GM21825 (cell line): Measurements from ENCODE around the gene CEP112.
"Not testable (repeated sequence)": the region's sequence is repeated elsewhere in the genome, so short reads cannot be mapped to it uniquely, and the experiment has no call there.

ENCODE experiments used
- ATAC-seq: cut with Tn5 transposase; IDR thresholded peaks from one replicate; pipeline ENCODE4 v1.9.1; 2021; ENCODE audit warnings: mild to moderate bottlenecking, moderate library complexity; ENCODE audit not compliant: unreplicated experiment

CEP112 gene

DNA sequence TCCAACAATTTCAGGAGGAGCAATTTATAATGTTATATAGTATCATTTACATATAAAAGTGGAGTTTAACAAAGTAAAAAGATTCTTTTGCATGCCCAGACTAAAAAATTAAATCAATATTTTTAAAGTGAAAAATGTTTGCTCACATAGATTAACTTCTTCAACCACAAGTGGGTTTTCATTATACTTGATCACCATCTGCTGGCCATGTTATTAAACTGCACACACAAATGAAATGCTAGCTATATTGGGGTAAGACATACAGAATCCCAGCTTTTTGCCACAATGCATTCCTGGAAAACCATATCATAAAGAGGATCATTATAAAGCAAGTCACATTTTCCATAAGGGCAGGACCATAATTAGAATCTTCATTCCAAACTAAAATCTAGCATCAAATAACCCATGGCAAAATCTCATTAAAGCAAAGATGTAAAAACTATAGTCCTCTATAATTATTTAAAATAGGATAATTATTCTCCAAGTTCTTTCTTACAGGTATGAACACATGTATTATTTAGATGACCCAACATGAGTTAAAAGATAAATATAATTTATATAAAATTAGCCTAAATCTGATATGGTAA lies 26.3 kb downstream of the CEP112 start:
- ATAC-seq: no peak

- not testable (repeated sequence) for ATAC-seq
Measured at GRCh38 chr17:66155055-66155454, 36.9 kb downstream of the CEP112 start.

- no peak for ATAC-seq
Measured at GRCh38 chr17:66152756-66153155, 39.2 kb downstream of the CEP112 start.

GRCh38 chr17:66150708-66151107 lies 41.2 kb downstream of the CEP112 start:
- no peak for ATAC-seq

DNA sequence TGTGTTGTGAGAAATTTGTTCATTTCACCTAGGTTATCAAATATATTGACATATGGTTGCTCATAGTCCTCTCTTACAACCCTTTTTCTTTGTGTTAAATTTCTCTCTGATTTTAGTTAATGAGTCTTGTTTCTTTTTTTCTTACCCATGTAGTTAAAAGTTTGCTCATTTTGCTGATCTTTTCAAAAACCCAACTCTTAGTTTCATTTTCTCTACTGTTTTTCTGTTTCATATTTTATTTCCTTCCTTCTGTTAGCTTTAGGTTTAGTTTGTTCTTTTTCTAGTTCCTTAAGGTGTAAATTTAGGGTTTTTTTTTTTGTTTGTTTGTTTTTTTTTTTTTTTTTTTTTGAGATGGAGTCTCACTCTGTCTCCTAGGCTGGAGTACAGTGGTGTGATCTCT lies 42.4 kb downstream of the CEP112 start:
- no peak for ATAC-seq

DNA sequence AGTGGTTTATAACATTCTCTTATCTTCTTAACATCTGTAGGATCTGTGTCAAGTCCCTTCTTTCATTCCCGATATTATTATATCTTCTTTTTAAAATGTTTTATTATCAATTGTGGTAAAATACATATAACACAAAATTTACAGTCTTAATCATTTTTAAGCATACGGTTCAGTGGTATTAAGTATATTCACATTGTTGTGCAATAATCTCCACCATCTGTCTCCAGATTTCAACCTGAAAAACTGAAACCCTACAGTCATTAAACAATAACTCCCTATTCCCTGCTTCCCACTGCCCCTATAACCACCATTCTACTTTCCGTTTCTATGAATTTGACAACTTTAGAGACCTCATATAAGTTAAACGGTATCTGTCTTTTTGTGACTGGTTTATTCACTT lies 45.5 kb downstream of the CEP112 start:
- ATAC-seq: no peak

GRCh38 chr17:66143657-66144282 lies 48.2 kb downstream of the CEP112 start:
- ATAC-seq: no peak

DNA sequence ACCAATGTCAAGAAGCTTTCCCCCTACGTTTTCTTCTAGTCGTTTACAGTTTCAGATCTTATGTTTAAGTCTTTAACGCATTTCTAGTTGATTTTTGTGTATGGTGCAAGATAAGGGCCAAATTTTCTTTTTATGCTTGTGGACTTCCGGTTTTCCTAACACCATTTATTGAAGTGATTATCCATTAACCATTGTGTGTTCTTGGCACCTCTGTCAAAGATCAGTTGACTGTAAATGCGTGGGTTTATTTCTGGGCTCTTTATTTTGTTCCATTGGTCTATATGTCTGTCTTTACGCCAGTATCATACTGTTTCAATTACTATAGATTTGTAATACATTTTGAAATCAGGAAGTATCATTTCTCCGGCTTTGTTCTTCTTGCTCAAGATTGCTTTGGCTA lies 49.5 kb downstream of the CEP112 start:
- no peak for ATAC-seq

DNA sequence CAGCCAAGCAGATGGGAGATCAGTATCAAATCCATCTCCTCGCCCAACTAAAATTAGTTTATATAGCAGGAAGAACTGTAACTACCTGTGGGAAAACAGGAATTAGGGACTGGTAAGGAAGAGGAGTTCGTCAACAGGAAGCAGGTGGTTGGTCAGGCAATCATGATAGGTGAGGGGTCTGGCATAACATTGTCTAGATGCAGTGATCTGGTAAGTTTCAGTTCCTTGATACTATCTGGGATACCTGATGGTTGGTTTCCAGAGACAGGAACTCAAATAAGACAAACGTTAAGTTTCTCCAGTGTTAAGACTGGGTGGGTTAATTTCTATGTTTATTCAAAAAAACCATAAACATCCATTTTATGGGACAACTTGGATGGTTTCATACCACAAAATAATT lies 53.8 kb downstream of the CEP112 start:
- no peak for ATAC-seq

GRCh38 chr17:66135896-66136295 lies 56.0 kb downstream of the CEP112 start:
- no peak for ATAC-seq

DNA sequence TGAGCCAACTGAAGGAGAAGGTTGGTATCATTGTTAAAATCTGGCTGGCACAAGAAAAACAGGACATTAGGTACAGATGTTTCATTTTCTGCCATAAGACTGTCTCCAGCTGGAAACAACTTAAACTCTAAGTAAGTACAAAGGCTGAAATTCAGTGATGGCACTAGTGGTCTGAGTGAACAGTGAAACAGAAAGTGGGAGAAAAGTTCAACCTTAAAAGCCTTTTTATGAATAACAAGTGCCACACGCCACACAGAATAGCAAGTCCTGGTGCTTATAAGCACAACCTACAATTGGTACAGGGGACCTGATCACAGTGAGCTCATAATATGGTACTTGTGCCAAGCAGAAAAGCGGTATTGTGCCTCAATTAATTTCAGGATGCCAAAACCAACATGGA lies 56.7 kb downstream of the CEP112 start:
- ATAC-seq: no peak

DNA sequence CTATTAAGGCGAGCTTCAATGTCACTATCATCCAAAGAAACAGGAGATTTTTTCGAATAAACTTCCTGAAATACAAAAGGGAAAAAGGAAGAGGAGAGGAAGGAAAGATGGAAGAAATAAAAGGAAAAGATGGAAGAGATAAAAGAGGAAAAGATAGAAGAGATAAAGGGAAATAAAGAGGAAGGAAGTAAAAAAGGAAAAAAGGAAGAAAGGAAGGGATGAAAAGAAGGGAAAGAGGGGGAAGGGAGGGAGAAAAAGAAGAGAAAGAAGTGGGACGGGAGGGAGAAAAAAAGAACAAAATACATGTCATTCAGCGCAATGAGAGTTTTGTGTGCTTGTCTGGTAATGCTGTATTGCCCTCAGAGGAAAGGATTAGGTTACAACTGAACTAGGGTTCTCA lies 62.2 kb downstream of the CEP112 start:
- no peak for ATAC-seq

DNA sequence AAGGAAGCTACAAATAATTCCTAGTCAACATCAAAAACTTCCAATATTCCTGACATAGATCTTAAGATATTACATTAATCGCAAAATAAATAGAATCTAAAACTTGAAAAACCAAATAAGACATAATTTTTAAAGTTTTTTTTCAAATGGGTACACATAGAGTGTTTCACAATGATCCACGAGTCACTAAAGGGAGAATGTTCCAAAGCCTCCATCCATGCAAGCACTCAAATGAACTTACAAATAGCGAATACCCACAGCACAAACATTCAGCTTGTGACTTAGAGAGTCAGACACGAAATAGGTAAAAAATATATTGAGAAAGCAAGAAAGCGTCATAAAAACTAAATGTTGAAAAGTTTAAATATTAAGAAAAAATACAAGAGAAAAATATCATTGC lies 65.7 kb downstream of the CEP112 start:
- ATAC-seq: no peak

DNA sequence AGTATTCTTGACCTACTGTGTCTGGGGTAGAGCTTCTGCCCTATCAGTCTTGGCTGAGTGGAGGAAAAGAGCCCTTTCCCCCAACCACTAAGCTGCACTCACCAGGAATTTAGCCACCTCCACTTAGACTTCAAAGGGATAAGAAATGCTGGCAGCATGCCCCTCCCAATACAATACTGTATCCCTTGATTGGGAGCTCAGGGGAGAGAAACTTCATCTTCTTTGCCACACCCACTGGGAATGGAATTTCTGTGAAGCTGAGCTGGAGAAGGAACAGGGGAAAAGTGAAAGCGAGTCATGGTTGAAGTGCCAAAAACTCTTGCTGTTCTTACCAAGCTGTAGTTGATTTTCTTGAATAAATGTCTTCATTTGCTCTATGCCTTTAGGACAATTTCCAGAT lies 68.8 kb downstream of the CEP112 start:
- no peak for ATAC-seq

DNA sequence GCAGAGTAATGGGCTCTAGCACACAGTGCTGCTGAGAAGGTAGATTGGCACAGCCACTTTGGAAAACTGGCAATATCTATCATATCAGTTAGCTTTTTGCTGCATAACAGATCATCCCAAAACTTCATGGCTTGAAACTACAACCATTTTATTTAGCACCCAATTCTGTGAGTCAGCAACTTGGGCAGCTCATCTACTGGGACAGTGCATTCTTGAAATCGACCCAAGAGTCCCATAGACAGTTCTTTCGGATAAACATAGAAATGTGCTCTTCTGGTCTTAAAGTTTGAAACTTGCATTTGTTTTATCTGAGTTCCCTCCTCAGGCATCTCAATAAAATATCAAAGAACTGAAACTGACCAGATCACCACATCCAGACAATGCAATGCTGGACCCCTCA lies 76.7 kb downstream of the CEP112 start:
- no peak for ATAC-seq

GRCh38 chr17:66114609-66115008 lies 77.3 kb downstream of the CEP112 start:
- no peak for ATAC-seq

- no peak for ATAC-seq
Measured at GRCh38 chr17:66107731-66108130, 84.2 kb downstream of the CEP112 start.

- ATAC-seq: no peak
Measured at GRCh38 chr17:66098040-66098439, 93.9 kb downstream of the CEP112 start.

- ATAC-seq: no peak
Measured at GRCh38 chr17:66094727-66095126, 97.2 kb downstream of the CEP112 start.

DNA sequence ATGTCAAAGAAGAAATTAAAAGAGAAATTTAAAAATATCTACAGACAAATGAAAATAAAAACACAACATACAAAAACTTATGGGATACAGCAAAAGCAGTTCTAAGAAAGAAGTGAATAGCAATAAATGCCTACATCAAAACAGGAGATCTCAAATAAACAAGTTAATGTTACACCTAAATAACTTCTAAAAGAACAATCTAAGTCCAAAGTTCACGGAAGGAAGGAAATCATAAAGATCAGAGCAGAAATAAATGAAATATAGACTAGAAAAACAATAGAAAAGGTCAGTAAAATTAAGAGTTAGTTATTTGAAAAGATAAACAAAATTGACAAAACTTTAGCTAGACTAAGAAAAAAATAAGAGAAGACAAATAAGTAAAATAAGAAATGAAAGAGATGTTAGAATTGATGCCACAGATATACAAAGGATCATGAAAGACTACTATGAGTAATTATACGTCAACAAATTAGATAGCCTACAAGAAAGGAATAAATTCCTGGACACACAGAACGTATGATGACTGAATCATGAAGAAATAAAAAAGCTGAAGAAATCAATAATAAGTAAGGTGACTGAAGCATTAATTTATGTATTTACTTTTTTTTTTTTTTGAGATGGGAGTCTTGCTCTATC lies 100.4 kb downstream of the CEP112 start:
- ATAC-seq: no peak

- ATAC-seq: no peak
Measured at GRCh38 chr17:66089764-66090163, 102.2 kb downstream of the CEP112 start.

DNA sequence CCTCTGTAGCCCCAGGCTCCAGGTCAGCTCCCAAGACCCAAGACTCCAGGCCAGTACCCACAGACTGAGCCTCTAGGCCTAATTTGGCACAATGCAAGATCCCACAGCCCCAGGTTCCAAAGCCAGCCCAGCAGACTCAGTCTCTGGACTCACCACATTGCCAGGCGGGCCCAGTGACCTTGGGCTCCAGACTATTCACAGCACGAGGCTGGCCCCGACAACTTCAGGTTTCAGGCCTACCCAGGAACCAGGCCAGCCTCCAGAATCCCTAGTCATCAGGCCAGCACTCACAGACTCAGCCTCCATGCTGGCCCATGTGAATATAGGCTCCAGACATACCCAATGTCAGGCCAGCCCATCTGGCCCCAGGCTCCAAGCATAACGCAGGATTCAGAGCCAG lies 103.8 kb downstream of the CEP112 start:
- ATAC-seq: no peak

GRCh38 chr17:66087073-66087472 lies 104.9 kb downstream of the CEP112 start:
- no peak for ATAC-seq
